Smooth muscle cell (in vitro differentiated cells): ENCODE data around the gene NDUFB2. TPM values are rescaled to one million over a fixed set of nuclear protein-coding genes. Genes with fewer than 3 reads are reported as not detected.

ENCODE experiments used
- DNase-seq: peaks from one replicate; lab custom pipeline; 2025; ENCODE audit not compliant: unreplicated experiment; lab: John Stamatoyannopoulos, UW
- H2AFZ ChIP-seq: fragments of 200-600 bp; sonication (generic); 2 replicates; pipeline ENCODE4 v1.6.0; 2016; ENCODE audit warnings: antibody characterized with exemption, low read depth, mild to moderate bottlenecking
- H3F3A ChIP-seq: fragments of 200-600 bp; sonication (generic); 2 replicates; pipeline ENCODE4 v1.6.0; 2017; ENCODE audit warnings: antibody characterized with exemption, low read depth
- H3K27ac ChIP-seq: fragments of 200-600 bp; sonication (generic); 2 replicates; pipeline ENCODE4 v1.5.1; 2016; ENCODE audit warnings: low read depth, mild to moderate bottlenecking
- H3K27me3 ChIP-seq: fragments of 200-600 bp; sonication (generic); 2 replicates; pipeline ENCODE4 v1.6.1; 2016; ENCODE audit warnings: low read depth, mild to moderate bottlenecking
- H3K36me3 ChIP-seq: fragments of 200-600 bp; sonication (generic); 2 replicates; pipeline ENCODE4 v1.5.1; 2016; ENCODE audit warnings: low read depth
- H3K4me1 ChIP-seq: fragments of 200-600 bp; sonication (generic); 2 replicates; pipeline ENCODE4 v1.5.1; 2016; ENCODE audit warnings: low read depth
- H3K4me2 ChIP-seq: fragments of 200-600 bp; sonication (generic); 2 replicates; pipeline ENCODE4 v1.6.0; 2016; ENCODE audit warnings: mild to moderate bottlenecking
- H3K4me3 ChIP-seq: fragments of 200-600 bp; sonication (generic); 2 replicates; pipeline ENCODE4 v1.5.1; 2016; ENCODE audit warnings: mild to moderate bottlenecking
- H3K79me2 ChIP-seq: fragments of 200-600 bp; sonication (generic); 2 replicates; pipeline ENCODE4 v1.6.0; 2016; ENCODE audit warnings: low read depth, mild to moderate bottlenecking
- H3K9ac ChIP-seq: fragments of 200-600 bp; sonication (generic); 2 replicates; pipeline ENCODE4 v1.6.0; 2016; ENCODE audit warnings: low read depth
- H3K9me3 ChIP-seq: fragments of 200-600 bp; sonication (generic); replicated peaks from 2 replicates; pipeline ENCODE4 v1.5.1; 2016; ENCODE audit warnings: low read depth
- H4K20me1 ChIP-seq: fragments of 200-600 bp; sonication (generic); 2 replicates; pipeline ENCODE4 v1.6.0; 2016; ENCODE audit warnings: low read depth
- WGBS: methylation state at CpG from one replicate; pipeline ENCODE4 v1.1.7; 2016; ENCODE audit warnings: low lambda C conversion rate; 5-methylcytosine and 5-hydroxymethylcytosine counted together
- polyA plus RNA-seq: library from polyadenylated mRNA; unstranded; fragments of >200 nt; fragmentation: Nextera tagmentation; extraction: Ambion mirVana; gene quantifications from 2 replicates; pipeline ENCODE4 v1.2.1, GENCODE V29; 2016
- total RNA-seq: library from RNA; depleted of rRNA; stranded (reverse); fragments of >200 nt; gene quantifications from 2 replicates; pipeline ENCODE4 v1.2.3, GENCODE V29; 2014
- TF ChIP-seq, protein P1 (sequence below): fragments of 200-600 bp; sonication (generic); IDR thresholded peaks from 2 replicates; pipeline ENCODE4 v1.5.1; 2017; ENCODE audit warnings: borderline replicate concordance, mild to moderate bottlenecking, antibody characterized with exemption; ENCODE audit not compliant: insufficient read depth, poor library complexity, severe bottlenecking

NDUFB2 gene
- total and polyA plus RNA-seq, 2 experiments from 2014 or later, result 376 to 380 TPM

DNA sequence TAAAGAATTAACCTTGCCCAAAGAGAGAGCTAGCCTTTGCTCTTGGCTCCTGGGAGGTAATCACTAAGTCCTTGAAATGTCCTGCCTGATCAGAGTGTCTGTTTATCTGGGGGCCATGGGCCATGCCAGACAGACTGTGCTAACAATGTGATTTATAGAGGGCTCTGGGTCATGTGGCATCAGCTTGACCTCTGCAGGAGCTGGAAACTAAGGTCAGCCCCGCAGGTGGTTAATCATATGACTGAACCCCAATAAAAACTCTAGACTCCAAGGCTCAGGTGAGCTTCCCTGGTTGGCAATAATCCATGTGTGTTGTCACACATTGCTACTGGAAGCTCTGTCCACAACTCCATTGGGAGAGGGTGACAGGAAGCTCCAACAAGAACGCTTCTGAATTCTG is 47.5 kb downstream of the NDUFB2 start:
- Histone ChIP-seq H3K4me3 (no peak overlapping the region), H3F3A (no peaks in the 10 kb centered on the region), H3K4me1 (no peaks in the 10 kb centered on the region), H3K9ac (no peak overlapping the region), H3K27me3 (no peaks in the 10 kb centered on the region), H3K79me2 (no peaks in the 10 kb centered on the region), H3K9me3 (no peaks in the 10 kb centered on the region), H2AFZ (no peak overlapping the region), H3K27ac (no peak overlapping the region), H4K20me1 (no peaks in the 10 kb centered on the region), H3K36me3 (peaks cover 7% of the 10 kb centered on the region), H3K4me2 (no peak overlapping the region)
- WGBS, result 98% methylated on average over 2 of the region's 2 CpGs
- no peak for DNase-seq
- TF ChIP-seq, protein P1, sequence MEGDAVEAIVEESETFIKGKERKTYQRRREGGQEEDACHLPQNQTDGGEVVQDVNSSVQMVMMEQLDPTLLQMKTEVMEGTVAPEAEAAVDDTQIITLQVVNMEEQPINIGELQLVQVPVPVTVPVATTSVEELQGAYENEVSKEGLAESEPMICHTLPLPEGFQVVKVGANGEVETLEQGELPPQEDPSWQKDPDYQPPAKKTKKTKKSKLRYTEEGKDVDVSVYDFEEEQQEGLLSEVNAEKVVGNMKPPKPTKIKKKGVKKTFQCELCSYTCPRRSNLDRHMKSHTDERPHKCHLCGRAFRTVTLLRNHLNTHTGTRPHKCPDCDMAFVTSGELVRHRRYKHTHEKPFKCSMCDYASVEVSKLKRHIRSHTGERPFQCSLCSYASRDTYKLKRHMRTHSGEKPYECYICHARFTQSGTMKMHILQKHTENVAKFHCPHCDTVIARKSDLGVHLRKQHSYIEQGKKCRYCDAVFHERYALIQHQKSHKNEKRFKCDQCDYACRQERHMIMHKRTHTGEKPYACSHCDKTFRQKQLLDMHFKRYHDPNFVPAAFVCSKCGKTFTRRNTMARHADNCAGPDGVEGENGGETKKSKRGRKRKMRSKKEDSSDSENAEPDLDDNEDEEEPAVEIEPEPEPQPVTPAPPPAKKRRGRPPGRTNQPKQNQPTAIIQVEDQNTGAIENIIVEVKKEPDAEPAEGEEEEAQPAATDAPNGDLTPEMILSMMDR, result no peak

DNA sequence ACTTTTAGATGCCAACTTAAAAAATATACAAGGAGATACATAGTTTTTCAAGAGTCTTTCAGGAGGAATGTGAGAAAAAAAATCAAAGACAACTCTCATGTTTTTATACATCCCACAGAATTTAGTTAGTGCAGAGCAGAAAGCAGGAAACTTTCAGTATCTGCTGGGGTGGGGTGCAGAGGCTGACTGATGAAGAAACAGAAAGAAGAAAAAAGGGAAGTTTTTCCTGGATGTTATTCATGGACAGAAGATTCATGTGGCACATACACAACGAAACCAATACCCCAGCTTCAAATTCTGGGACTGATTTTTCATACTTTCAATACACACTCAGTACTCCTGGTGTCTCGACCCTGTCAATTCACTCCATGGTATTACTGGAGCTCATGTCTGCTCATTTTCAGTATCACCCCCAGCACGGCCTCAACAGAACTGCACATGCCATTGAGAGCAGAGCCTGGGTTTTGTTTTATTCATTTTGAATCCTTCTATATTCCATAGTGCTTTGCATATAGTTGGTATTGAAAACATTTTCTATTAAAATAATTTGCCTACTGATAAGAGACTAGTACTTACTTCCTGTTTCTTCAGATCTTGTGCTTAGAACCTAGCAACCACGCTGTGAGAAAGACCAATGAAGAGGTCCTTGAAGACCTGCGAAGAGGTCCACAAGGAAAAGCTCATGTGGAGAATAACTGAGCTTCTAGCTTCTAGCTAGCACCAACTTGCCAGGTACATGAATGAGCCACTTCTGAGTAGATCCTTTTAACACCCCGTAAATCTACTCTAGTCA is 49.0 kb downstream of the NDUFB2 start:
- TF ChIP-seq, protein P1, result no peak
- Histone ChIP-seq H4K20me1 (no peaks in the 10 kb centered on the region), H2AFZ (no peak overlapping the region), H3K9ac (no peak overlapping the region), H3K9me3 (no peaks in the 10 kb centered on the region), H3K36me3 (peaks cover under 1% of the 10 kb centered on the region), H3K27me3 (no peaks in the 10 kb centered on the region), H3K79me2 (no peaks in the 10 kb centered on the region), H3K4me3 (no peak overlapping the region), H3F3A (no peaks in the 10 kb centered on the region), H3K27ac (no peak overlapping the region), H3K4me2 (no peak overlapping the region), H3K4me1 (no peaks in the 10 kb centered on the region)
- DNase-seq, result no peak
- 97% methylated on average over 6 of the region's 6 CpGs for WGBS

DNA sequence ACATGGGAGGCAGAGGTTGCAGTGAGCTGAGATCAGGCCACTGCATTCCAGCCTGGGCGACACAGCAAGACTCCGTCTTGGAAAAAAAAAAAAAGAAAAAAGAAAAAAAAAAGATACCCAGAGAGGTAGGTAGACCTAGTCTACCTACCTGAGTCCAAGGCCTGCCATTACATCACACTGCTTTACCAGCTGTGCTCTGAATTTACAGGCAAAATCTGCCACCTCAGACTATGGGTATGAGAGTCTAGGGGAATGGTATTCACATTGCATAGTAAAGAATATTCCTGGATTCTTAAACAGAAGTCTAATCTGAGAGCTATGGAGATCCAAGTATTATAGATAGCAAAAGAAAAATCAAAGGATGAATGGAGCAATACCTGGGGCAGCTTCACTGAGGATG is 50.2 kb downstream of the NDUFB2 start:
- Histone ChIP-seq H4K20me1 (no peaks in the 10 kb centered on the region), H3K4me3 (no peak overlapping the region), H3K9ac (no peak overlapping the region), H3K4me1 (no peaks in the 10 kb centered on the region), H3K79me2 (no peaks in the 10 kb centered on the region), H3K9me3 (no peaks in the 10 kb centered on the region), H3K36me3 (peaks cover 3% of the 10 kb centered on the region), H3K4me2 (no peak overlapping the region), H3F3A (no peaks in the 10 kb centered on the region), H2AFZ (no peak overlapping the region), H3K27me3 (no peaks in the 10 kb centered on the region), H3K27ac (no peak overlapping the region)
- DNase-seq, result no peak
- 94% methylated on average over 2 of the region's 2 CpGs for WGBS
- TF ChIP-seq, protein P1, result no peak

DNA sequence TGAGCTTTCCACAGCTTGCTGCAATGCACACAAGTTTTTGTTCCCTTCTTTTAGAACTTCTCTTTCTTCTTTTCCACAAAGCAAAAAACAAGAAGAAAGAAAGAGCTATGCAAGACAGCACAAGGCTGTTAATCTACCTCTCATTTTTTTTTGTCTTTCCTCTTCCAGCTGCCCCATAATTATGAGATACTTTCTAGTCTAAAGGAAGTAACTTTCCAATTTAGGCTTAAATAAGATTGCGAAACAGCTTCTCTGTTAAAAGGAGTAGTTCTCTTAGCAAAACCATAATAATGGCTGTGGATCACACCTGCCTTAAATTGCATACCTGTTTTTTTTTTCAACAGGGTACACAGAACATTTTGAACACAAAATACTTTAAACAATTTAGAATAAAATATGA is 56.0 kb downstream of the NDUFB2 start:
- H3K27ac ChIP-seq, result no peak overlapping the region
- no peak overlapping the region for H3K4me2 ChIP-seq
- TF ChIP-seq, protein P1, result no peak
- no peaks in the 10 kb centered on the region for H3K27me3 ChIP-seq
- WGBS, result 94% methylated on average over 1 of the region's 1 CpG
- H3K36me3 ChIP-seq, result peaks cover 3% of the 10 kb centered on the region
- DNase-seq, result no peak
- no peaks in the 10 kb centered on the region for H3K79me2 ChIP-seq
- H3K9me3 ChIP-seq, result no peaks in the 10 kb centered on the region
- H3K4me1 ChIP-seq, result no peaks in the 10 kb centered on the region
- H3K4me3 ChIP-seq, result no peak overlapping the region
- no peaks in the 10 kb centered on the region for H3F3A ChIP-seq
- H4K20me1 ChIP-seq, result no peaks in the 10 kb centered on the region
- no peak overlapping the region for H3K9ac ChIP-seq
- no peak overlapping the region for H2AFZ ChIP-seq
